Karpas-422 (cell line): ENCODE data around the gene OPN5. TPM values are rescaled to one million over a fixed set of nuclear protein-coding genes. Genes with fewer than 3 reads are reported as not detected.

ENCODE experiments used
- DNase-seq: peaks from one replicate; pipeline ENCODE4 v3.0.0-alpha.2; 2015
- H2AFZ ChIP-seq: fragments of 200-600 bp; sonication (generic); 2 replicates; pipeline ENCODE4 v1.6.1; 2014; ENCODE audit warnings: antibody characterized with exemption, low read length, mixed read lengths
- H3K27ac ChIP-seq: fragments of 200-600 bp; sonication (generic); 2 replicates; pipeline ENCODE4 v1.5.1; 2014; ENCODE audit warnings: mild to moderate bottlenecking, low read length, moderate library complexity
- H3K27me3 ChIP-seq: fragments of 200-600 bp; sonication (generic); 2 replicates; pipeline ENCODE4 v1.6.1; 2014; ENCODE audit warnings: low read length, mixed read lengths
- H3K36me3 ChIP-seq: fragments of 200-600 bp; sonication (generic); 2 replicates; pipeline ENCODE4 v1.6.1; 2014; ENCODE audit warnings: low read length, mixed read lengths; ENCODE audit not compliant: insufficient read depth
- H3K4me1 ChIP-seq: fragments of 200-600 bp; sonication (generic); 2 replicates; pipeline ENCODE4 v1.6.1; 2014; ENCODE audit warnings: mild to moderate bottlenecking, low read length, mixed read lengths
- H3K4me2 ChIP-seq: fragments of 200-600 bp; sonication (generic); 2 replicates; pipeline ENCODE4 v1.6.1; 2014; ENCODE audit warnings: low read length, low read depth, mild to moderate bottlenecking; ENCODE audit not compliant: poor library complexity, severe bottlenecking
- H3K4me3 ChIP-seq: fragments of 200-600 bp; sonication (generic); 2 replicates; pipeline ENCODE4 v1.5.1; 2014; ENCODE audit warnings: mild to moderate bottlenecking, antibody characterized with exemption, low read length, mixed read lengths
- H3K79me2 ChIP-seq: fragments of 200-600 bp; sonication (generic); 2 replicates; pipeline ENCODE4 v1.6.1; 2014; ENCODE audit warnings: mild to moderate bottlenecking, low read length, mixed read lengths
- H3K9ac ChIP-seq: fragments of 200-600 bp; sonication (generic); 2 replicates; pipeline ENCODE4 v1.6.0; 2014; ENCODE audit warnings: low read length
- H3K9me2 ChIP-seq: fragments of 200-600 bp; sonication (generic), shearing (Covaris generic); replicated peaks from 2 replicates; pipeline ENCODE4 v1.6.0; 2014; ENCODE audit warnings: mild to moderate bottlenecking, low read length, moderate library complexity; ENCODE audit not compliant: insufficient read depth
- H3K9me3 ChIP-seq: fragments of 300-700, 200-600 bp; sonication (generic); 2 replicates; pipeline ENCODE4 v1.6.1; 2014; ENCODE audit warnings: low read length, mixed read lengths
- H4K20me1 ChIP-seq: fragments of 200-600 bp; sonication (generic); 2 replicates; pipeline ENCODE4 v1.6.1; 2014; ENCODE audit warnings: mild to moderate bottlenecking, antibody characterized with exemption, low read length, low read depth; ENCODE audit not compliant: insufficient read depth
- small RNA-seq: library from RNA; depleted of rRNA; stranded (forward); fragments of <200 nt; gene quantifications from one replicate; pipeline ENCODE3, GENCODE V24; 2014
- total RNA-seq: library from RNA; depleted of rRNA; stranded (reverse); fragments of >200 nt; shearing (Covaris generic); gene quantifications from 2 replicates; pipeline ENCODE4 v1.2.3, GENCODE V29; 2014; ENCODE audit warnings: low replicate concordance; rRNA removed

The OPN5 gene
- total RNA-seq, 1 experiment from 2014 or later, result not detected

- H3K4me2 ChIP-seq, result no peak overlapping the region
- H3K4me3 ChIP-seq, result no peak overlapping the region
- H3K36me3 ChIP-seq, result no peaks in the 10 kb centered on the region
- no peaks in the 10 kb centered on the region for H3K9me2 ChIP-seq
- no peaks in the 10 kb centered on the region for H3K9me3 ChIP-seq
- no peaks in the 10 kb centered on the region for H3K4me1 ChIP-seq
- no peak overlapping the region for H2AFZ ChIP-seq
- H3K9ac ChIP-seq, result no peak overlapping the region
- no peak for DNase-seq
- H3K27me3 ChIP-seq, result no peaks in the 10 kb centered on the region
- no peak overlapping the region for H3K27ac ChIP-seq
- no peaks in the 10 kb centered on the region for H4K20me1 ChIP-seq
- no peaks in the 10 kb centered on the region for H3K79me2 ChIP-seq
These were observed 70.9 kb downstream of the OPN5 start for GRCh38 chr6:47852727-47853126.

DNA sequence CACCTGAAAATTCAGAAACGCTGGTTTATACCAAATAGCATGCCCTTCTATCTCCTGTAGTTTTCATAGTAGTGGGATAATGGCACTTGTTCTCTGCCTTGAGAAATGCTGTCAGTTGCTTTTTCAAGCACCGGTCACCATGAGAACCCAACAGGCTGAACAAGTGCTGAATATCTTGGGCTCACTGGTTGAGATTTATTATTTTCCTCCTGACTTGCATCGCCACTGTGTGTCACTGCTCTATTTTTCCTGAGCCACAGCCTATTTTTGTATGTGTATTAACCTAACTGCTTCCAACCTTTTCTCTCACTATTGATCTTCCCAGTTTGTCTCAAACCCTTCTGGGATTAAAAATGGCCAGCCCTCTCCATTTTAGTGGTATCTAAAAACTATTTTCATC, 71.9 kb downstream of the OPN5 start:
- no peaks in the 10 kb centered on the region for H3K4me1 ChIP-seq

DNA sequence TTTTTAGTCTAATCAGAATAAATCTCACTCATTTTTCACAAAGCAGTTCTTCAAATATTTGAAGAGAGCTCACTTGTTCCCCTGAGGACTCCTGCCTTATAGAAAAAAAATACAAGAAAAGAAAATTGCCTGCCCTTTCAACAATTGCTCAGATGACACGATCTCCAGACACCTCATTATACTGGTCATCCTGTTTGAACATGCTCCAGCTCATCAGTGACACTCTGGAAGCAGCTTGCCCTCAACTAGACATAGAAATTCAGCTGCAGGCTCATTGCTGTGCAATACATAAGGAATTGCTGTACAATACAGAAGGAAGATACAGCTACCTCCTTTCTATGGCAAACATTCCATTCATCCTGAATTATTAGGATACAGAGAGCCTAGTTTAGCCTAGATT, 73.1 kb downstream of the OPN5 start:
- Histone ChIP-seq H3K4me2 (no peak overlapping the region), H3K9me3 (no peaks in the 10 kb centered on the region), H3K4me1 (no peaks in the 10 kb centered on the region), H2AFZ (no peak overlapping the region), H3K27me3 (no peaks in the 10 kb centered on the region), H4K20me1 (no peaks in the 10 kb centered on the region), H3K4me3 (no peak overlapping the region), H3K9ac (no peak overlapping the region), H3K79me2 (no peaks in the 10 kb centered on the region), H3K9me2 (no peaks in the 10 kb centered on the region), H3K27ac (no peak overlapping the region), H3K36me3 (no peaks in the 10 kb centered on the region)
- DNase-seq, result no peak

More for the DNA sequence above, 71.9 kb downstream of the OPN5 start:
- no peak overlapping the region for H3K9ac ChIP-seq
- H4K20me1 ChIP-seq, result no peaks in the 10 kb centered on the region
- H3K27me3 ChIP-seq, result no peaks in the 10 kb centered on the region
- no peaks in the 10 kb centered on the region for H3K9me2 ChIP-seq
- no peak overlapping the region for H2AFZ ChIP-seq
- H3K9me3 ChIP-seq, result no peaks in the 10 kb centered on the region
- no peaks in the 10 kb centered on the region for H3K79me2 ChIP-seq
- H3K4me3 ChIP-seq, result no peak overlapping the region
- H3K4me2 ChIP-seq, result no peak overlapping the region
- no peak for DNase-seq
- no peak overlapping the region for H3K27ac ChIP-seq
- H3K36me3 ChIP-seq, result no peaks in the 10 kb centered on the region

DNA sequence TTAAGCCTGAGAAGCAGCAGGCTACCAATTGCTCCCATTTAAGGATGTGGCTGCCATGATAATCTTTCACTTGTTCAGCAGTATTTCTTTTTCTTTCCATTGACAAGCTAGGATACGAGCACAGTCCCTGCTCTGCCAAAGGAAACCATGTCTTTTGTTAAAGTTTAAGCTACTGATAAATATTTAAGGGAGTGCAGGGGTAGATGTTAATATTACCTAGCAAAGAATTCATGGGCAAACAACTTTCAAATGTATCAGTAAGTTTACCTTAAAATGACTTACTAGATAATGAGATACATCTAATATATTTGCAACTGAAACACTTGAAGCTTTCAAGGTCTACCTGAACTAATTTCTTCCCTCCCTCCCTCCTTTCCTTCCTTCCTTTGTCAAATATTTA, 77.3 kb downstream of the OPN5 start:
- H3K79me2 ChIP-seq, result no peaks in the 10 kb centered on the region
- no peak overlapping the region for H2AFZ ChIP-seq
- H3K36me3 ChIP-seq, result no peaks in the 10 kb centered on the region
- H3K4me2 ChIP-seq, result no peak overlapping the region
- no peak overlapping the region for H3K9ac ChIP-seq
- no peaks in the 10 kb centered on the region for H3K9me2 ChIP-seq
- H3K27ac ChIP-seq, result no peak overlapping the region
- DNase-seq, result no peak
- H3K9me3 ChIP-seq, result no peaks in the 10 kb centered on the region
- H3K4me3 ChIP-seq, result no peak overlapping the region
- H4K20me1 ChIP-seq, result no peaks in the 10 kb centered on the region
- H3K27me3 ChIP-seq, result no peaks in the 10 kb centered on the region
- no peaks in the 10 kb centered on the region for H3K4me1 ChIP-seq

DNA sequence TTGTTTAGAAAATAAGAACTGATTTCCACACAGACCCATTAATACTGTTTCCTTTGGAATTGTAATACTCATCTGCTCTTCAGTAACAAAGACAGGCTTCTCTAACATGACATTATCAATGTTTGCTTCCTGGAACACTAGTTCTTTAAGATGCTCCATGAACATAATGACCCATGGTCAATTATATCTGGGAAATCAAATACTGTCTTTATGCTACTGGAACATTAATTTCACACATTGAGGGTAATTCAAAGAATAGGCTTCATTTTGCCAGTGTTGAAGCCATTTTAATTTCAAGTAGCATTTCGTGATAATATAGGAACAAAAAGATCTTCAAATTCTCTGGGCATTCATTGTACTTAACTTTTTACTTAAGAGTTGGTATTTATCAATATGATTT, 80.9 kb downstream of the OPN5 start:
- no peaks in the 10 kb centered on the region for H3K9me3 ChIP-seq
- no peaks in the 10 kb centered on the region for H3K4me1 ChIP-seq
- no peak overlapping the region for H3K4me2 ChIP-seq
- no peaks in the 10 kb centered on the region for H3K27me3 ChIP-seq
- no peak overlapping the region for H3K9ac ChIP-seq
- no peak for DNase-seq
- no peaks in the 10 kb centered on the region for H3K36me3 ChIP-seq
- no peaks in the 10 kb centered on the region for H3K9me2 ChIP-seq
- H3K79me2 ChIP-seq, result no peaks in the 10 kb centered on the region
- no peaks in the 10 kb centered on the region for H4K20me1 ChIP-seq
- no peak overlapping the region for H2AFZ ChIP-seq
- H3K4me3 ChIP-seq, result no peak overlapping the region
- no peak overlapping the region for H3K27ac ChIP-seq

DNA sequence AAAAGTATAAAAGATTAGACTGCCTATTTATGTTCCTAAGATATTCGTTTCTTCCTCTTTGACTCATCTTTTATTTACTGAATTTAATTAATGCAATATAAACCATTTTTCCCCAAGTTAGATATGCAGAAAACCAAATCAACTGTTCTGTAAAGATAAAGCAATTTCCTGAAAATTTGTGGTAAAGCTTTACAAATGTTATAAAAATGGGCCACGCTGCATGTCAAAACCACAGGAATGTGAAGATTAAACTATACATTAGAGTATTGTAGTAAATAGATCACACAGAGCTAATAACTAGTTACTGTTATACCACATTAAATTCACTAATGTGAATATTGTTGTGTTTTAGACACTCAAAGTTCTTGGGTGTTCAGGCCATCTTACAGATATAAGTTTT, 83.4 kb downstream of the OPN5 start:
- Histone ChIP-seq H3K4me2 (no peak overlapping the region), H3K36me3 (no peaks in the 10 kb centered on the region), H2AFZ (no peak overlapping the region), H3K4me3 (no peak overlapping the region), H3K27me3 (no peaks in the 10 kb centered on the region), H3K79me2 (no peaks in the 10 kb centered on the region), H3K27ac (no peak overlapping the region), H3K9me3 (no peaks in the 10 kb centered on the region), H4K20me1 (no peaks in the 10 kb centered on the region), H3K4me1 (no peaks in the 10 kb centered on the region), H3K9ac (no peak overlapping the region), H3K9me2 (no peaks in the 10 kb centered on the region)
- no peak for DNase-seq

DNA sequence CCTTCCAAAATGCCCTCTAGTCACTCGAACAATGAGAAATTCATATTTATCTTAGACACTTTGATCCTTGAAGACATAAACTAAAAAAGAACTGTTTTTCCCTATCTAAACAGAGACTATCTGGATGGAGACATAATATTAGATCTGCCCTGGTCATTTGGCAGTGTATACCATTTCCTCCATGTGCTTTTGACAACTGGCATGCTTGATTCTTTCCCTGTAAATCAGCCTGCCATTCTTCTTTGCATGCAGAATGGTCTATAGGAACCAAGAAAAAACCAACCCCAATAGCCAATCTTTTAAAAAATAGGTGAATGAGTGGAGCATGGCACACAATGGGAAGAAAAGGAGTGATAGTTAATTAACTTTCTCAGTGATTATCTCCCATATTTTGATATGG, 93.8 kb downstream of the OPN5 start:
- Histone ChIP-seq H3K4me3 (no peak overlapping the region), H3K79me2 (no peaks in the 10 kb centered on the region), H2AFZ (no peak overlapping the region), H3K27me3 (no peaks in the 10 kb centered on the region; the same call in 1 of the 2 replicates), H3K9me2 (no peaks in the 10 kb centered on the region), H3K9me3 (no peaks in the 10 kb centered on the region), H4K20me1 (no peaks in the 10 kb centered on the region), H3K4me2 (no peak overlapping the region), H3K9ac (no peak overlapping the region), H3K27ac (no peak overlapping the region), H3K36me3 (no peaks in the 10 kb centered on the region), H3K4me1 (no peaks in the 10 kb centered on the region)
- DNase-seq, result no peak

Small RNA genes lying within 50 kb of the gene (small RNA-seq; reads per million reads assigned to genes)
- not detected for gene RNU1-105P

Other genes with a start within 250 kb of the OPN5 start
- not detected in 2 replicates for gene ADGRF4, start 83.5 kb upstream of the OPN5 start, total RNA-seq